EH (cell line): ENCODE data around the gene ZNF462.

ENCODE experiments used
- DNase-seq: peaks from one replicate; pipeline ENCODE4 v3.0.0-alpha.2; 2015; ENCODE audit warnings: low read depth

Gene ZNF462

DNA sequence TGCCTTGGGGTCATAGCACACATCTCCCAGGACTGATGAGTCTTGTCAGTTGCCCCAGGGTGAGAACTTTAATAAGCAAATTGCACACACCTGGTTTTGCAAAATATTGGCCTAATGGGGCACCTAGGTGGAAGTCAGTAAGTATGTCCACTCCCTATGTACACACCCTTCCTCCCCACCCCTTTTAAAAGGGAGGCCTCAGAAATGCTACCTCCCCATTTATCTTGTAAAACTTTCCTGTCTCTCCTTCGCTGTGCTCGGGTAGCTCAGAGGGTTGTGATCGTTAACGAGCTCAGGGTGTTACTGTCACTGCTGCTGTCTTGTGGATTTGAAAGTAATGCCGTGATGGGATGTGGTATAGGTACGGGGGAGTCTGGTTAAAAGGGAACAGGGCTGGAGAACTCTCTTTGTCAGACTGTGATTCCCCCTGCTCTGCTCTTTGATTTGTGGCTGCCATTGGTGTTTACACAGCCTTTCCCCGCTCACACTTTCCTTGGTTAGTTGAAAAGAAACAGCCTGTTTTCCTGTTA is 26.2 kb downstream of the ZNF462 start:
- no peak for DNase-seq

GRCh38 chr9:106890608-106891007 is 27.6 kb downstream of the ZNF462 start:
- DNase-seq, result no peak

- no peak for DNase-seq
These were observed 28.3 kb downstream of the ZNF462 start for GRCh38 chr9:106891286-106891685.

- DNase-seq, result peak; percentile 99
These were observed 29.7 kb downstream of the ZNF462 start for GRCh38 chr9:106892632-106893031.

- DNase-seq, result peak; percentile 78
These were observed 30.1 kb downstream of the ZNF462 start for GRCh38 chr9:106893088-106893487.

DNA sequence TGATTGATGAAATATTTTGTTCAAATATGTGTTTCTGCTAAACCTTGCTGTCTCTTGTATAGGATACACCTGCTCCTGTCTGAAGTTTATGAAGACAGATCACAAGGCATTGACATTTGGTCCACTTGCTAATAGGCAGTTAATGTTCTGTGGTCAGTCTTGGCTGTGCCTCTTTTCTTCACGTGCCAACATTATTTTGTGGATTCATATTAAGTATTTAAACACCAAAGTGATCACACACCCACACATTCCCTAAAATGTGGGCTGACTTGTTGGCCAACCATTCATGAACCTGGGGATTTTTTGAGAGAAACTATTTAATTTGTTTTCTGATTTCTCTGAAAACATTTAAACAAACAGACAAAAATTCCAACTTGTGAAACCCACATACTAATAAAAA is 33.7 kb downstream of the ZNF462 start:
- peak; percentile 9 for DNase-seq

- peak; percentile 80 for DNase-seq
These were observed 34.3 kb downstream of the ZNF462 start for GRCh38 chr9:106897236-106897635.

- no peak for DNase-seq
These were observed 34.8 kb downstream of the ZNF462 start for GRCh38 chr9:106897751-106898150.

DNA sequence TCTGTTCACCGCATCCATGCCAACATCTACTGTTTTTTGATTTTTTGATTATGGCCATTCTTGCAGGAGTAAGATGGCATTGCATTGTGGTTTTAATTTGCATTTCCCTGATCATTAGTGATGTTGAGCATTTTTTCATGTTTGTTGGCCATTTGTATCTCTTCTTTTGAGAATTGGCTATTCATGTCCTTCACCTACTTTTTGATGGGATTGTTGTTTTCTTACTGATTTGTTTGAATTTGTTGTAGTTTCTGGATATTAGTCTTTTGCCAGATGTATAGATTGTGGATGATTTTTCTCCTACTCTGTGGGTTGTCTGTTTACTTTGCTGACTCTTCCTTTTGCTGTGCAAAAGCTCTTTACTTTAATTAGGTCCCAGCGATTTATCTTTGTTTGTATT is 37.6 kb downstream of the ZNF462 start:
- DNase-seq, result peak; percentile 13

- DNase-seq, result no peak
These were observed 43.2 kb downstream of the ZNF462 start for GRCh38 chr9:106906129-106906528.

- DNase-seq, result no peak
These were observed 49.0 kb downstream of the ZNF462 start for GRCh38 chr9:106911951-106912350.

DNA sequence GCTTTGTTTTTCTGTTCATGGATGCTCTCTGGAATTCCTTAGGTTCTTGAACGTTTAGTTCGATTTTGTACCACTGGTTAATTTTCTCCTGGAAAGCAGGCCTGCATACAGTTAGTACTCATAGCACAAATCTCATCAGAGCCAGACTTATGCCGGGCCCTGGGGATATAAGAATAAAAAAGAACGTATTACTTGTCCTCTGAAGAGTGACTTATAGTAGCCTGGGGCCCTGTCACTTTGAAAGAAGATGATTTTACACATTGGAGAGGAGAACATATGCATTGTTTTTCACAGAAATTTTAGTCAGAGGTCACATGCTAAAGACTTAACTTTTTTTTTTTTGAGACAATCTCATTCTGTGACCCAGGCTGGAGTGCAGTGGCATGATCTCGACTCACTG is 50.3 kb downstream of the ZNF462 start:
- no peak for DNase-seq

DNA sequence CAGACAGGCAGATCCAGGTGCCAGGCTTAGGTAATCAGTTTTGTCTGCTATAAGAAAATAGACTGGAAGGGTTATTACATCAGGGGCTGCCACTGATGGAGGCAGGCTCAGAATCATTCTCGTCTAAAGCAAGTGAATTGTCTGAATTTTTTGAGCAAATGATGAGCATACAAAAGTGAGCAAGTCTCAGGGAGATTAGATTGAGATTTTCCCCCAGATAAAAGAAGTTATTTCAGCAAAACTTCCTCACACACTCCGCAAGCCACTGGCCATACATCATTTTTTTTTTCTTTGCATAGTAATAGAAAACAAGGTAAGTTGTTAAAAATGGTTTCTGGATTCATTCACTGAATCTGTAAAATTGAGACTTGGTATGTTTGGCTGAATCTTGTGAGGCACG is 52.9 kb downstream of the ZNF462 start:
- DNase-seq, result no peak

GRCh38 chr9:106916466-106917235 is 53.7 kb downstream of the ZNF462 start:
- DNase-seq, result peak; percentile 92

- DNase-seq, result no peak
These were observed 56.0 kb downstream of the ZNF462 start for GRCh38 chr9:106918825-106919509.

DNA sequence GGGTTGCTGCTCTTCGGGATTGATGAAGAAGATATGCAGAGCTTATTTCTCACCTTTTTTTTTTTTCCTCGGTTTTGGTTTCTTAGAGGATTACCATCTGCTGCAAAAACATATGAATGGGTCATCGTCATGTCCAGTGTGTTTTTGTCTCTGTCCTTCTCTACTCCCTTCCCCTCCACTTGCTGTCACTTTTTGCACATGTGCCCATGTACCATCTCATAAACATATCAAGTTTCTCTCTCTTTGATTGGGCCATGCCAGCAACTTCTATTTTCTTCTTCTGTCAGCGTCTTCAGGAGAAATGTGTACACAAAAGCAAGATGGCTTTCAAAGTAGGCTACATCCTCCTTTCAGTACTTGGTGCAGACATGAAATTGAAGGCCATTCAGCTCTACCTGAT is 57.1 kb downstream of the ZNF462 start:
- no peak for DNase-seq

DNA sequence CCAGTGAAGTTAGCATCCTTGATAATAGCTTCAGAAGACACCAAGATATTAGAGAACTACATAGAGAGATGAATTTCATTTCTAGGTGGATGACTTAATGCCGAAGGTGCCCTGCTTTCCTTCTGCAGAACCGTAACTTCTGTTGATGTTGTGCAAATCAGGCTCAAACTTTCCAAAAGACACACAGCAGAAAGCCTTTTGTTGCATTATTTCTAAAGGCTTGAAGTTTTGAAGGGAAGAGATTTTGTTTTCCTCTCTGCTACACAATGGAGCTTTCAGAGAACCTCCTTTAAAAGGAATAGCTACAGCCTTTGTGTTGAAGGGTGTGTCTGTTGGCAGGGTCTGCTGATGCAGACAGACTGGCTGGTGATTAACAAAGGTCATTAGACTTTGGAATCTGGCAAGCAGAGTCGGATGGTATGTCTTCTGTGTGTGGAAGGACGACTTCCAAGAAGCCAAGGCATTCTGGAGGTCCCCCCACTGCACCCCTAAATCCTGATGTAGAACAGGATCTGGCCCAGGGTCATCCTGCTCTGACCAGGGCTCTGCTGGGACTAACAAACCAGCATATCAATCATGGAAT is 57.8 kb downstream of the ZNF462 start:
- peak; percentile 32 for DNase-seq

DNA sequence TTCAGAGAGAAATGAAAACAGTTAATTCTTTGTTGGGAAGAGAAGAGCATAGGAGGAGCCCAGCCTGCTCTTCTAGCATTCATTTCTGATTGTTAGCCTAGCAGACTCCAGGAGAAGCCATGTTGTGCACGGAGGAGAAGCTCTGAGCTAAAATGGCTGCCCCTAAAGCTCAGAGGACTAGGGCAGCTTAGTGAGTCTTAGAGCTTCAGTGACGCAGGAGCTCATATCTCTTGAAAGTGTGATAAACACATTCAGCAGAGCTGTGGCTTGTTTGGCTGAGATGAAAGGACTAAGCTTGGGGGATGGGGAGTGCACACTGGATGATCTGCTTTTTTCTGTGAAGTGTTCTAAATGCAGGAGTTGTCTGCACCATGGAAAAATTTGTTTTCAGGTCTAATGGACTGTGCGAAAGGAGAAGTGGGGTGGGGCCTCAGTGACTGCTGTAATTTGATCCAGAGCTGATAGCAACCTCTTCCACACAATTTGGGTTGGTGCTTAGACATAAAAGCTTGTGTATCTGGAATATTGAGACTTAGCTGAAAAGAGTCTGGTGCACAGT is 58.5 kb downstream of the ZNF462 start:
- DNase-seq, result peak; percentile 54

GRCh38 chr9:106922026-106922425 is 59.1 kb downstream of the ZNF462 start:
- no peak for DNase-seq

- DNase-seq, result no peak
These were observed 62.4 kb downstream of the ZNF462 start for GRCh38 chr9:106925392-106925791.

GRCh38 chr9:106927916-106928315 is 65.0 kb downstream of the ZNF462 start:
- peak; percentile 81 for DNase-seq

DNA sequence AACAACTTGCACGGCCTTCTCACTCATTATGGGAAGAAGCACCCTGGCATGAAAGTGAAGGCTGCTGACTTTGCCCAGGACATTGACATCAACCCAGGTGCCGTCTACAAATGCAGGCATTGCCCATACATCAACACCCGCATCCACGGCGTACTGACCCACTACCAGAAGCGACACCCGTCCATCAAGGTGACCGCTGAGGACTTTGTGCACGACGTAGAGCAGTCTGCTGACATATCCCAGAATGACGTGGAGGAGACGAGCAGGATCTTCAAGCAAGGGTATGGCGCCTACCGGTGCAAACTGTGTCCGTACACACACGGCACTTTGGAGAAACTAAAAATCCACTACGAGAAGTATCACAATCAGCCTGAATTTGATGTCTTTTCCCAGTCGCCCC is 65.4 kb downstream of the ZNF462 start:
- DNase-seq, result no peak
